Epithelial cell of esophagus (primary cell): ENCODE results near the gene PPP1R9A.

Experiments
- DNase-seq: peaks from one replicate; pipeline ENCODE4 v3.0.0; 2010; ENCODE audit warnings: low read depth
- H3K4me3 ChIP-seq: 2 replicates; pipeline ENCODE4 v1.5.1; 2011; ENCODE audit warnings: mild to moderate bottlenecking, low read length, control low read depth
- CTCF ChIP-seq: IDR thresholded peaks from 2 replicates; pipeline ENCODE4 v1.5.1; 2011; ENCODE audit warnings: low read depth, mild to moderate bottlenecking, low read length, control low read depth, inconsistent platforms; ENCODE audit not compliant: insufficient read depth; ENCODE audit errors: missing control alignments

PPP1R9A gene

GRCh38 chr7:95200741-95201140 lies 293.3 kb downstream of the PPP1R9A start:
- no peak for TF ChIP-seq CTCF
- no peak for DNase-seq

GRCh38 chr7:95201727-95202126 lies 294.3 kb downstream of the PPP1R9A start:
- TF ChIP-seq CTCF = no peak
- H3K4me3 ChIP-seq = no peak overlapping the region
- no peak for DNase-seq

More at GRCh38 chr7:95200741-95201140, 293.3 kb downstream of the PPP1R9A start:
- H3K4me3 ChIP-seq = no peak overlapping the region

- no peak overlapping the region for H3K4me3 ChIP-seq
- DNase-seq = no peak
- no peak for TF ChIP-seq CTCF
These were observed 297.2 kb downstream of the PPP1R9A start for GRCh38 chr7:95204618-95205017.

GRCh38 chr7:95205665-95206225 lies 298.4 kb downstream of the PPP1R9A start:
- peak; percentile 27 for DNase-seq
- H3K4me3 ChIP-seq = no peak overlapping the region
- no peak for TF ChIP-seq CTCF

- TF ChIP-seq CTCF = no peak
- DNase-seq = no peak
- no peak overlapping the region for H3K4me3 ChIP-seq
These were observed 301.9 kb downstream of the PPP1R9A start for GRCh38 chr7:95209276-95209675.

- TF ChIP-seq CTCF = no peak
- no peak for DNase-seq
- no peak overlapping the region for H3K4me3 ChIP-seq
These were observed 302.4 kb downstream of the PPP1R9A start for GRCh38 chr7:95209788-95210187.

- no peak overlapping the region for H3K4me3 ChIP-seq
- TF ChIP-seq CTCF = no peak
- no peak for DNase-seq
These were observed 305.8 kb downstream of the PPP1R9A start for GRCh38 chr7:95213148-95213547.
